Activated CD8-positive, alpha-beta memory T cell treated with anti-CD3 and anti-CD28 coated beads for 36 hours (primary cell): ENCODE measurements around the gene FUT6. TPM values are rescaled to one million over a fixed set of nuclear protein-coding genes. Genes with fewer than 3 reads are reported as not detected.
"Not testable (repeated sequence)": the region's sequence is repeated elsewhere in the genome, so short reads cannot be mapped to it uniquely, and the experiment has no call there.

ENCODE experiments used
- CTCF ChIA-PET: fragments of 350-600 bp; sonication (Branson Sonifier 250); formaldehyde crosslinking; loops from one replicate; lab custom pipeline; 2021; ENCODE audit warnings: antibody characterized with exemption; lab: Charles Lee
- POLR2A ChIA-PET: fragments of 350-600 bp; sonication (Branson Sonifier 250); formaldehyde crosslinking; loops from one replicate; lab custom pipeline; 2021; ENCODE audit warnings: antibody characterized with exemption; lab: Charles Lee
- total RNA-seq, 2 experiments: library from RNA; stranded (reverse); gene quantifications; one replicate each; pipeline ENCODE4 v1.2.3, GENCODE V29; 2021

Gene FUT6
- total RNA-seq, 2 experiments from 2014 or later, result not detected

DNA sequence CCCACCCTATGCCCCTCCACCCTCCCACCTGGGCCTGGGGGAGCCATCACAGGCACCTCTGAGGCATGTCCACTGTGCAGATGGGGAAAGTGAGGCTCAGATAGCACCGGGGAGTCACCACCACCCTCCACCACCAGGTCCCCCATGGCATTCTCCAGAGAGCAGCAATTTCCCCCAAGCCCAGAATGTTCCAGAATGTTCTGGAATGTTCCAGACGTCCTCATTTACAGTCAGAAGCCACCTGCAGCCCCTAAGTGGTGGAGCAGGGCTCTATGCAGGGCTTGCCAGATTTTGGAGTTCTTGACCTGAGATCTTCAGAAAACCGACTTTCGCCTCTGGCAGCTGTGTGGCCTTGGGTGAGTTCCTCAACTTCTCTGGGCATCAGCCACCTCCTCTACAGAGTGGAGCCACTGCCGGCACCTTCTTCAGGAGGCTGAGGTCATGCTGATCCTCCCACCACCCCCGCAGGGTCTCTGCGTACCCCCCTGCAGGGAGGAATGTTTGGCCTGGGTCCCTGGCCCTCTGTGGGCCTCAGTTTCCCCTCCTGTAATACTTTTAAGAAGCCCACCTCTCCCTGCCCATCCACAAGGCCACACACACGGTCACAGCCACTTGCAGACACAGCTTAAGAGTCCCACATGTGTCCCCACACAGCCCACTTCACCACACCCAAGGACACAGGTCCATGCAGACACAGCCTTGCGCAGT lies 24.7 kb upstream of the FUT6 start:
- CTCF ChIA-PET, result no interaction called here
- POLR2A ChIA-PET, result no interaction called here

DNA sequence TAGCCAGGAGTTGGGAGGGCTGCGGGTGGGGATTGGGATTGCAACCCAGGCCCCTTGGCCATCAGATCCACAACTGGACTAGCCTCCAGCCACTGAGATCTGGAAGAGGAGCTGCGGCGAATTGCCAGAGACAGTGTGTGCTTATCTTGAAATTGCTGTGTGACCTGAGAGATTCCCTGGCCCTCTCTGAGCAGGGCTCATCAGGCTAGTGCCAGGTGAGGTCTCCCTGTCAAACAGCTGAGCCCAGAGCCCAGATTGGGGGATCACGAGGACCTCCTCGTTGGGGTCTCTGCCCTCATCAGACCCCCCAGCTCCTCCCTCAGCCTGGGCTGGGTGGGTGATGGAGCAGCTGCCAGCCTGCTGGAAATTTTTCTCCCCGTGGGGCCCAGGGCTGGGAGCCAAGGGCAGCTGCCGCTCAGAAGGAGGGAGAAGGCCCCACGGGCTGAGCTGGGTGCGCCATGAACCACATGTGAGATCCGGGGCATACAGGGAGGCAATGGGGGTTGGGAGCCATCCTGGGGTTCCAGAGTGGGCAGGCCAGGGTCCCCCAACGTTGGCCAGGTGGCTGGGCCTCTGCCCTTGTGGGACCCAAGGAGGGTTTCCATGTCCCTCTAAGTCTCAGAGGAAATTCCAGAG lies 23.6 kb upstream of the FUT6 start:
- CTCF ChIA-PET, result no interaction called here
- POLR2A ChIA-PET, result no interaction called here

DNA sequence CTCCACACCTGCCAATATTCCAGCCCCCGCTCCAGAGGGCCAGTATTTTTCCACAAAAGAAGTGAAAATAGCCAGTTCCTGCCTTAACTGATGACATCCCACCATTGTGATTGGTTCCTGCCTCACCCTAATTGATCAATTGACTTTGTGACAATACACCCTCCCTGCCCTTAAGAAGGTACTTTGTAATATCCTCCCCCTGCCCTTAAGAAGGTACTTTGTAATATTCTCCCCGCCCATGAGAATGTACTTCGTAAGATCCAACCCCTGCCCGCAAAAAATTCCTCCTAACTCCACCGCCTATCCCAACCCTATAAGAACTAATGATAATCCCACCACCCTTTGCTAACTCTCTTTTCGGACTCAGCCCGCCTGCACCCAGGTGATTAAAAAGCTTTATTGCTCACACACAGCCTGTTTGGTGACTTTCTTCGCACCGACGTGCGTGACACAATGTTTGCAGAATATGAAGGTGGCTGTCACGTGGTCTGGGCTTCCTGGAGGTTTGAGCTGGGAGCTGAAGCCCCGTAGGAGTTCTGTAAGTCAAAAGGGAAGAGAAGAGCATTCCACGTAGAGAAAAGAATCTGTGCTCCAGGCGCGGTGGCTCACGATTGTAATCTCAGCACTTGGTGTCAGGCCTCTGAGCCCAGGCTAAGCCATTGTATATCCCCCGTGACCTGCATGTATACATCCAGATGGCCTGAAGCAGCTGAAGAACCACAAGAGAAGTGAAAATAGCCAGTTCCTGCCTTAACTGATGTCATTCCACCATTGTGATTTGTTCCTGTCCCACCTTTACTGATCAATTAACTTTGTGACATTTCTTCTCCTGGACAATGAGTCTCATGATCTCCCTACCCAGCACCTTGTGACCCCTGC lies 17.9 kb upstream of the FUT6 start:
- ChIA-PET CTCF (no interaction called here), POLR2A (no interaction called here)

- POLR2A ChIA-PET, CTCF ChIA-PET: not testable (repeated sequence)
Observed at GRCh38 chr19:5855151-5855550, 15.6 kb upstream of the FUT6 start.

DNA sequence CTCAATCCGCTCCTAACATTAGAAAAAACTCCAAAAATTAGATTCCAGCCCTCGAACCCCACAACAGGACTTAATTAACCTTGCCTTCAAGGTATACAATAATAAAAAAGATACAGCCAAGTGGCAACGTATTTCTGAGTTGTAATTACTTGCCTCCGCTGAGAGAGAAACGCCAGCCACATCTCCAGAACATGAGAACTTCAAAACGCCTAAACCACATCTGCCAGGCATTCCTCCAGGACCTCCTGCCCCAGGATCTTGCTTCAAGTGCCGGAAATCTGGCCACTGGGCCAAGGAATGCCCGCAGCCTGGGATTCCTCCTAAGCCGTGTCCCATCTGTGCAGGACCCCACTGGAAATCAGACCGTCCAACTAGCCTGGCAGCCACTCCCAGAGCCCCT lies 14.6 kb upstream of the FUT6 start:
- CTCF ChIA-PET, POLR2A ChIA-PET: not testable (repeated sequence)

- POLR2A ChIA-PET, result no interaction called here
- CTCF ChIA-PET, result no interaction called here
Observed at GRCh38 chr19:5851302-5851701, 11.8 kb upstream of the FUT6 start, which contains the start of gene FUT3. TSS of gene FUT3 (minus strand) at chr19:5851449.

DNA sequence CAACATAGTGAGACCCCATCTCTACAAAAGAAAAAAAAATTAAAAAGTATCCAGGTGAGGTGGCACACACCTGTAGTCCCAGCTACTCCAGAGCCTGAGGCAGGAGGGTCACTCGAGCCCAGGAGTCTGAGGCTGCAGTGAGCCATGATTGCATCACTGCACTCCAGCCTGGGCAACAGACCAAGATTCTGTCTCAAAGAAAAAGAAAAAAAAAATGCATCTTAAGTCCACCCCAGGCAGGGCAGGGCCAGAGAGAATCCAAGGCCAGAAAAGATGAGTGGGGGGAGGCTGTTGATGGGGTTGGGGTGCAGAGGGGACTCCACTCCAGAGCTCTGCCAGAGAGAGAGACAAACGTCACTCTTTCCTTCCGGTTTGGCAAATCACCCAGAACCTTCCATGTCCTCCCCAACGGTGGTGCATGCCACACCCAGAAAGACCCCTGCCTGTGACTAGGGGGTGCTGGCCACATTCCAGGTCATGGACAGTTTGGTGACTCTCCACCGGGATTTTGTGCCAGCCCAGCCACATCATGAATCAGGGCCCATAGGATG lies 11.3 kb upstream of the FUT6 start:
- POLR2A ChIA-PET, result interaction anchor here (0.7 kb wide), 1 partner anchor 42 kb away, joined by 3 read pairs; no protein-coding TSS in a partner anchor
- CTCF ChIA-PET, result interaction anchor here (0.7 kb wide), 1 partner anchor 248 kb away, joined by 3 read pairs; no protein-coding TSS in a partner anchor

DNA sequence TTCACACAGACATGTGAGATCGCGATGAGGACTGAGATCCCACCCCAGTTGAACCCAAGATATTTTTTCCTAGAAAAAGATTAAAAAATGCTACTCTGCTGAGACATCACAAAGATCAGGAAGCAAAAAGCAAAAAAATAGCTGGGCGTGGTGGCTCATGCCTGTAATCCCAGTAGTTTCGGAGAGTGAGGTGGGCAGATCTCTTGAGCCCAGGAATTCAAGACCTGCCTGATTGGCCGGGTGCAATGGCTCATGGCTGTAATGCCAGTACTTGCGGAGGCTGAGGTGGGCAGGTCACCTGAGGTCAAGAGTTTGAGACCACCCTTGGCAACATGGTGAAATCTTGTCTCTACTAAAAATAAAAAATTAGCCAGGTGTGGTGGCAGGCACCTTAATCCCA lies 10.7 kb upstream of the FUT6 start:
- ChIA-PET CTCF (no interaction called here), POLR2A (interaction anchor here (0.7 kb wide), 1 partner anchor 41 kb away, joined by 3 read pairs; no protein-coding TSS in a partner anchor)

DNA sequence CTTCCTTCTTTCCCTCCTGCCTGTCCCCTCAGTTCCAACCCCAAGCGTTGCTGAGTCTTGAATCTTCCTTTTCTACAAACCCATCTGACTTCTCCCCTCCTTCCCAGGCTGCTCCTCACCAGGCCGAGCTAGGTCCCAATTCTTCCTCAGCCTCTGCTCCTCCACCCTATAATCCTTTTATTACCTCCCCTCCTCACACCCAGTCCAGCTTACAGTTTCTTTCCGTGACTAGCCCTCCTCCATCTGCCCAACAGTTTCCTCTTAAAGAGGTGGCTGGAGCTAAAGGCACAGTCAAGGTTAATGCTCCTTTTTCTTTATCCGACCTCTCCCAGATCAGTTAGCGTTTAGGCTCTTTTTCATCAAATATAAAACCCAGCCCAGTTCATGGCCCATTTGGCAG lies 9.1 kb upstream of the FUT6 start:
- CTCF ChIA-PET, POLR2A ChIA-PET: not testable (repeated sequence)

- CTCF ChIA-PET, POLR2A ChIA-PET: not testable (repeated sequence)
Observed at GRCh38 chr19:5847846-5848245, 8.3 kb upstream of the FUT6 start.

DNA sequence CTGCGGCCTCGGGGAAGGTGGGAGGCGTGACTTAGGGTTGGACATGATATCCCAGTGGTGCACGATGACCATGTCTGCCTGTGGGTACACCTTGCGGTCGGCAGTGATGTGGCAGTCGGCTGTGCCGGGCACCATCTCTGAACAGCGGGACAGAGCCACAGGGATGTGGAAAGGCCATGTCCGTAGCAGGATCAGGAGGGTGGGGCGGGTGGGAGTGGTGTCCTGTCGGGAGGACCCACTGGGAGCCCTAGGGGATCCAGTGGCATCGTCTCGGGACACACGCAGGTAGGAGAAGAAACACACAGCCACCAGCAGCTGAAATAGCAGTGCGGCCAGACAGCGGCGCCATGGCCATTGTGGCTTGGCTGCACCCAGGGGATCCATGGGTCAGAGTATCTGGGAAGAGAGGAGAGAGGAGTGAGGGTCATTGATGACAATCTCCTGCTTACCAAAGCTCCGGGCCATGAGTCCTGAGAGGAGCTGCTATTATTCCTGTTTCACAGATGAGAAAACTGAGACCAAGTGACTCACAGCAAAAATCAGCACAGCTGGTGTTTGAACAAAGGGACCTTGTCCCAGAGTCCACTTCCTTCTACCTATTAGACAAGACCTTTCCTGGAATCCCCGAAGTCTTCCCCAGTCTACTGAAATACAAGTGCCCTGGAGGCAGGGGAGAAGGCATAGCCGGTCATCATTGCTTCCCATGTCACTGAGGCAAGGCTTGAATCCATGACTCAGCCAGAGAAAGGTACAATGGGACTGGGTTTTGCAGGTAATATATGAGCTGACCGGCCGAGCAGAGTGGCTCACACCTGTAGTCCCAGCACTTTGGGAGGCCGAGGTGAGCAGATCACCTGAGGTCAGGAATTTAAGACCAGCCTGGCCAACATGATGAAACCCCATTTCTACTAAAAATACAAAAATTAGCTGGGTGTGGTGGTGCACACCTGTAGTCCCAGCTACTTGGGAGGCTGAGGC lies 5.2 kb upstream of the FUT6 start:
- POLR2A ChIA-PET, result no interaction called here
- CTCF ChIA-PET, result no interaction called here

DNA sequence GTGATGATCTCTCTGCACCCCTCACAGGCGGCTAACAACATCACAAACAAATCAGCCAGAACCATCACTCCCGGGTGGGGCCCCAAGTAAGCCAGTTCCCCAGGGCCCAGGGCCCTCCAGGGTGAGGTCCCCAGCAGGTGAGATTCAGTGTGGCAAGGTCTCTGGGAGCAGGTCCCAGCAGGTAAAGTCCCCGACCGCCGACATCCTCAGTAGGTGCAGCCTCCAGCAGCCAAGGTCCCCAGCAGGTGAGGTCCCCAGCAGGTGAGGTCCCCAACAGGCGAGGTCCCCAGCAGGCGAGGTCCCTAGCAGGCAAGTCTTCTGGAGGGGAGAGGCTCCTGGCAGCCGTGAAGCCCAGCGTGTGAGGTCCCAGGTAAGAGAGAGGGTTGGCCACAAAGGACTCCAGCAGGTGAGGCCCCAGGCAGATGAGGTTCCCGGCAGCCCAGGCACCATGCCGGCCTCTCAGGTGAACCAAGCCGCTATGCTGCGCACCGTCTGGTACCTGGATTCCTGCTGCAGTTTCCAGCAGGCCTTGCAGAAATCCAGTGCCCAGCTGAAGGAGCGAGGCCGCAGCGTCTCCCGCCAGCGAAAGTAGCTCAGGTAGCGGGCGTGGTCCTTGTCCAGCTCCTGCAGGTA lies 3.9 kb upstream of the FUT6 start:
- POLR2A ChIA-PET, result no interaction called here
- CTCF ChIA-PET, result interaction anchor here (1.2 kb wide), 1 partner anchor 39 kb away, joined by 4 read pairs; no protein-coding TSS in a partner anchor

DNA sequence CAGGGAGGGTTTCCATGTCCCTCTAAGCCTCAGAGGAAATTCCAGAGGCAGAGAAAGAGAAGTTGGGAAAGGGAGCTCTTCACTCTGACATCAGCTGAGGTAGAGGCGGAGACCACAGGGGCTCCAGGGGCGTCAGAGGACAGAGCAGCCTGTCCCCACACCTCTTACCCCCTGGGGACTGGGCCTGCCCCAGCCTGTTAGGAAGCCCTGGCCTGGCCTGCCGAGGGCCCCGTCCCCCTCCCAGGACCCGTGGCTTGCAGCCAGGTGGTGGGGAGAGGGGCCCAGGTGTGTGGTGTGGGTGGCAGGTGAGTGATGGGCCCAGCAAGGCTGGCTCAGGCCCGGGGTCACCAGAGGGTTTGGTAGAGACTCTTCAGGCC lies 2.2 kb upstream of the FUT6 start:
- CTCF ChIA-PET, POLR2A ChIA-PET: not testable (repeated sequence)

DNA sequence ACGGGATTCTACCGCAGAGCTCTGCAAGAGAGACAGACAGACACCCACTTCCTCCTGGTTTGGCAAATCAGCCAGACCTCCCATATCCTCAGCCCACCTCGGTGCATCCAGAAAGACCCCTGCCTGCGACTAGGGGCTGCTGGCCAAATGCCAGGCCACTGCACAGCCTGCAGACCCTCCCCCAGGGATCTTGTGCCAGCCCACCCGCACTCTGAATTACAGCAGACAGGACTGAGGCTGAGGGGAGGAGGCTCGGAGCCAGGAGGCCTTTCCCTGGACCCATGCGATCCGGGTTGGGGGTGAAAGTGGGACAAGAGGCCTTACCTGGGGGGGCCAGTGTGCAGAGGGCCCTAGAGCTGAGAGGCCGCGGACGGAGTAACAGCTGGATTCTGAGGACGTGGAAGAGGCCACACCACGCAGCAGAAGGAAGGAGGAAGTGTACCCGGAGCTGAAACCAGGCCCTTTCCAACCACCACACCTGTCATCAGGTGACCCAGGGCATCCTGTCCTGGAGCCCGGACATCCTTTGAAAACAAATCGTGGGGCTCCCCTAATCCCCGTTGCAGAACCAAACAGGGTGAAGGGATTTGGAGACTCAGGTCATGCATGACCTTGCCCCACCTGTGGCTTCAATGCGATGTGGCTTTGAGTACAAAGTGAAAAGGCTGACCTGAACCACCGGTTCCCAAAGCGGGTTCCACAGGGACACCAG lies 993 bp downstream of the FUT6 start:
- ChIA-PET CTCF (no interaction called here), POLR2A (no interaction called here)

DNA sequence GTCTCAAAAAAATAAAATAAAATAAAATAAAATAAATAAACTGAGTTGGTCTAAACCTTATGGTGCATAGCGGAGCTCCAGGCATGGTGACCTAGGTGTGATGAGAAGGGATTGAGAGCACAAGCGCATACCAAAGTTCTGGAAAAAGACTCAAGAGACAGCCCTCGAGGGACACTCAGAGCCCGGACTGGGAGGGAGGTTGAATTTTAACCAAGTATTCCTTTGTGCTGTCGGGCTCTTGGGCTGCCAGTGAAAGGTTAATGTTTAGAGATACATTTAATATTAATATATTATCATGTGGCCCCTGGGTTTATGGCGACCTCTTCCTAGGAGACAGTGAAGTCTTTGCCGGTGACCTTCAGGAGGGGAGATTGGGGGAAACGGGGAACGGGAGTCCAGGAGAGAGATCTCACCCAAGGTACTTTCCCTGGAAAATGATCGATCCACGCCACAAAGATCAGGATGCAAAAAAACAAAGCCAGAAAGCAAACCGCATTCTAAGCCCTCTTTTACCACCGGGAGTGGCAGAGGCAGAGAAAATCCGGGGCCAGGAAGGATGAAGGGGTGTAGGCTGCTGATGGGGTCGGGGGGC lies 1.6 kb downstream of the FUT6 start:
- CTCF ChIA-PET, result no interaction called here
- POLR2A ChIA-PET, result no interaction called here

- POLR2A ChIA-PET, result no interaction called here
- CTCF ChIA-PET, result no interaction called here
Observed at GRCh38 chr19:5832527-5833216, 6.8 kb downstream of the FUT6 start.

DNA sequence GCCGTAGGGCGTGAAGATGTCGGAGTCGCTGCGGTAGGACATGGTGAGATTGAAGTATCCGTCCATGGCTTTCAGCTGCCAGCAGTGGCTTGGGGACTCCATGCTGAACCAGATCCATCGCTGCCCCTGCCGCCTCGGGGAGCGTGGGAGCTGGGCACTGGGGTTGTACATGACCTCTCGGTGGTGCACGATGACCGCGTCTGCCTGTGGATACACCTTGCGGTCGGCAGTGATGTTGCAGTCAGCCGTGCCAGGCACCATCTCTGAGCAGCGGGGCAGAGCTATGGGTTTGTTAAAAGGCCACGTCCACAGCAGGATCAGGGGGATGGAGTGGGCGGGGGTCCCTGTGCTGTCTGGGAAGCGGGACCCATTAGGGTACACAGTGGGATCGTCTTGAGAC lies 7.4 kb downstream of the FUT6 start:
- ChIA-PET CTCF (no interaction called here), POLR2A (no interaction called here)
